Effector CD8-positive, alpha-beta T cell (primary cell): Measurements from ENCODE around the gene BCO2.
"Not testable (repeated sequence)": the region's sequence is repeated elsewhere in the genome, so short reads cannot be mapped to it uniquely, and the experiment has no call there.

Source experiments
- DNase-seq: peaks from one replicate; lab custom pipeline; 2025; lab: John Stamatoyannopoulos, UW

Gene BCO2

DNA sequence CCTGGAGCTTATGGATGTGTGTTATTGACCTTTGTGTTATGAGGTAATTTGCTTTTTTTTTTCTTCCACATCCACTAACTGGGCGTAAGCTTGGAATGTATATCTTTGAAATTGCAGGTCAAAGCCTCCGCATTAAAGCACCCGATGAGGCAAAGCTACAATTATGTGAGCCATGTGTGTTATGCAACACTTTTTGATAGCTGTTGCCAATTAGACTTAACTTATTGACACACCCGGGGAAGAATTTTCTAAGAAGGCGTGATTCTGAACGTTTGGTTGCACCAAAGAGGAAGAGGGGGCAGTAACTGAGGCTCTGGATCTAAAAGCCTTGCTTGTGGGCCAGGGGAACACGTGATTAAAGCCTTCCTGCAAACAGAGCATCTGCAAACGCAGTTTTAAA lies 8.8 kb upstream of the BCO2 start:
- no peak for DNase-seq

DNA sequence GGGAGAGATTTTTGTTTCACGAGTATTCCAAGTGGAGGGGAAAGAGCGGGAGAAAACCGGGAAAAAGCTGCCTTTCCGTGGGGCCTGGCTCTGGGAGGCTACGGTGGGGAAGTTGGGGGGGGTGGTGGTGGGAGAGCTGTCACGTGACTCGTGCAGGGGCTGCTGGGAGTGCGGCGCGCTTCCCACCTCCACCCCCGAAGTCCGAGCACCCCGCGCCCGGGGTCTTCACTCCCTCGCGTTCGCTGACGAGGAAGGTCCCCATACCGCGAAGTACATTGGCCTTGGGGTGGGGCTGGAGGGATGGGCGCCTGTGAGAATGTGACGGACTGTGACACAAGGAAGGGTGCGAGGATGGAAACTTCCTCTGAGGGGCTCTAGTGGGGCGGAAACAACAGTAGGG lies 8.2 kb upstream of the BCO2 start, which contains the start of gene TEX12:
Gene TEX12 (plus strand): TSS at position 228 of the 400 bp plus-strand sequence. CDS start 1,897 bp downstream, outside the sequence.
- DNase-seq: no peak

DNA sequence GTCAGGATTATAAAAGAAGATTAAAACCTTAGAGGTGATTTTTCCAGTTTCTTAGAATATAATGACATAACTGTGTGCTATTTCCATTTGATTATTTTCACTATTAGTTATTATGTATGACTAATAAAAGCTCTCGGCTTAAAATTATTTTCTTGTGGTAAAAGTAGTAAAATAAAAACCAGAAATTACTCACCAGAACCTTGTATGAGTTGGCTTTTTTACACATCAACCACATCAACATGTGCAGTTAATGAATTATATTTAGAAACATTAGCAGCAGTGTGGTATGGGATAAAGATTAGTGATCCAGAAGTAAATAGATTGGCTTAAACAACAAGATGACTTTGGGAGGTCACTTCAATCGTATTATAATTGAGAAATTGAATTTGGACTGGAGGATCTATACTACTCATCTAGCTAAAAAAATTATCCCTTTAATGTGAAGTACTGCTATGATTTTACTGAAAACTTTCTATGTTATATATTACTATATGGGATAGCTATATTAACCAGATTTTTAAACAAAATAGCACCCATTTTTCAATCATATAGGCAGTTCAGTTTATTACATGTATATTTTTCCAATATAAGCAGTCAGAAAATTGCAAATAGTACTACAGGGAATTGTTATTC lies 2.8 kb upstream of the BCO2 start:
- DNase-seq: no peak

DNA sequence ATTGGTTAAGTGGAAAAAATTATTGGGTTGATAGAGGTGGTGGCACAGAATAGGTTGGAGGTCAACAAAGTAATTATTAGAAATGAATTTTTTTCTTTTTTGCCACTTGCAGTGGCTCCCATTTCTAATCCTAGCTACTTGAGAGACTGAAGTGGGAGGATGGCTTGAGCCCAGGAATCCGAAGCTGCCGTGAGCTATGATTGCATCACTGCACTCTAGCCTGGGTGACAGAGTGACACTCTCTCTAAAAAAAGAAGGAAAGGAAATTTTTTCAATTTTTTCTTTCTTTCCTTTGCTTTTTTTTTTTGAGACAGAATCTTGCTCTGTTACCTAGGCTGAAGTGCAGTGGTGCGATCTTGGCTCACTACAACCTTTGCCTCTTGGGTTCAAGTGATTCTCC lies 2.2 kb upstream of the BCO2 start:
- DNase-seq: no peak

DNA sequence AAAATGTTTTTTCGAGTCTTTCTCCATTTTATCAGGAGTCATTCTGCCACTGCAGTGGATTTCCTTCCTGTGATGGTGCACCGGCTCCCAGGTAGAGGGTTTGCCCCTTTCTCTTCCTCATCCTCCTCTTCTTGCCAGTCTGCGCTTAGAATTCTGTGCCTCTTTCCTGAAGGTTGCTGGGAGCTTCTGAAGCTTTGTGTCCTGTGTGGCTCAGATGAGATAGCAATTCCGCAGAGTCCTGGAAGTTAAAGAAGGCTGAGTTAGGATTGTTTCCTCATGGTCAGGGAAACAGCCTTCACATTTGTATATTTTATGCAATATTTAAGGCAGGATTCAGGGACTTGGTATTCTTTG lies 264 bp downstream of the BCO2 start:
- no peak for DNase-seq

DNA sequence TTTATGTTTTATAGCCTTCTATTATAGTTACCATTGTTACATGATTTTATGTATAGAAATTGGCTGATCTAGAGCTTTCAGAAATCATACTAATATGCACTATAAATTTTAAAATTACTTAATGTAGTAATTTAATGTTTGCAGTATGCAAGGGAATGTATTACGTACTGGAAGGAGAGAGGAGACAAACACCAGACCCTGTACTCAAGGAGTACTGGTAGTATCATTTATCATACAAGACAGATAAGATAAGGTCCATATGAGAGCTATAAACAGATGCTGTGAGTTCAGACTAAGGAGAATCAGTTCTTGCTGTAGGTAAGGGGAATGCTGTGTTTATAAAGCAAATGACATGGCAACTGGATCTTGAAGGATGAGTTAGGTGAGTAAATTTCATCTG lies 765 bp downstream of the BCO2 start:
- DNase-seq: no peak

DNA sequence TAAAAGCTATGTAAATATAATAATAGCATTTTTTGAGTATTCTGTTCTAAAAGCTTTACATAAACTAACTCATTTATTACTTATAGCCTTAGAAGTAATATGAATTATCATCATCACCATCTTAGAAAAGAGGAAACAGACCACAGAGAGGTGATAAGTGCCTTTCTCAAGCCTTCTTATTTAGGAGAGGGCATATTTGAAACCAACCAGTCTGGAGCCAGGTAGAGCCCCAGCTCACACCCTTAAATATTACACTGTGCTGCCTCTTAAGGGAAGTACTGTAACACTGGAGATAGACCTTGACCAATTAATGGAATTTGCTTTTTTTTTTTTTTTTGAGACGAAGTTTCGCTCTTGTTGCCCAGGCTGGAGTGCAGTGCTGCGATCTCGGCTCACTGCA lies 2.3 kb downstream of the BCO2 start:
- no peak for DNase-seq

DNA sequence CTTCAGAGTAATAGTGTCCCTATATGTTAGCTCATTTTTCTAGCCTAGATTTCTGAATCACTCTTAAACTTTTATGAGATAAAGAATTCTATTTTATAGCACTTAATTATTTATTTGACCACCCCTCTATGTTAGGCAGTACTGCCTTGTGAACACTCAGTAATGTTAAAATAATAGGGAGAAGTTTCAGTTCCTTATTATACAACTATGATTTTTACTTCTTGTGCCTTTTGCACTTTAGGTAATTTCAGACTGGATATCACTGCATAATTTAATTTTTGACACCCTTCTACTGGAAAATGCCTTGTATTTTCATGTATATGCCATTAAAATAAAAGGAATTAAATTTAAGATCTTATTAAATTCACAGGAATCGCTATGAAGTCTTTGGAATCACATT lies 3.1 kb downstream of the BCO2 start:
- no peak for DNase-seq

DNA sequence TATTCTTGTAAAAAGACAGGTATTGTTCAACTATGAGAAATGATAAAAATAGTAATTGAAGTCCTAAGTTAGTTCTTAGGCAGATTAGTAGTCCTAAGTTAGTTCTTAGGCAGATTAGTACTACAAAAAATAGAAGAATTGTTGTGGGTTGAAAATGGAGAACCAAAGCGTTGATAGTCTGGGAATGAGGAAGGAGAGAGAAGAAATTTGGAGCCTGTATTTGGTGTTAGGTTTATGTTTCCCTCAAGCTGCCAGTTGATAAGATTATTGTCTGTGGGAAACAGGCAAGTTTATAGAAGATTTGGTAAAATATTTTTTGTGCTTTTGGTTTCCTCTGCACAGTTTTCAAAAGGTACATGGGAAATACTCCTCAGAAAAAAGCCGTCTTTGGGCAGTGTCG lies 3.6 kb downstream of the BCO2 start:
- DNase-seq: no peak

DNA sequence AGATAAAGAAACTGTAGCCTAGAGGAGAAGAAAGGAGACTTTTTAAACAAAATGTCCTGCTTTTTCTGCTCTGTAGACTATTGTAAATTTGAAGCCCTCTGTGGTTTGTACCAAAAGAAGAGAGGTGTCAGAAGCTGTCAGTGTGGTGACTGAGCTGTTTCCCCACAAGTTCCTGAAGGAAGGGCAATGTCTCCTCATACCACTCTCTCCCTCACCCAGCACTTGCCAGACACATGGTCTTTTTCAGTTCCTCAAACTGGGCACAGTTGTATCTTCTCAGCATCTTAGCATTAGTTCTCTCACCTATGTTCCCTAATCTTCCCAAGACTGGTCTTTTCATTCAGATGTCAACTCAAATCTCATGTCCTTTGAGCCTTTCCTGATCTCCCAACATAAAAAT lies 4.3 kb downstream of the BCO2 start:
- no peak for DNase-seq

DNA sequence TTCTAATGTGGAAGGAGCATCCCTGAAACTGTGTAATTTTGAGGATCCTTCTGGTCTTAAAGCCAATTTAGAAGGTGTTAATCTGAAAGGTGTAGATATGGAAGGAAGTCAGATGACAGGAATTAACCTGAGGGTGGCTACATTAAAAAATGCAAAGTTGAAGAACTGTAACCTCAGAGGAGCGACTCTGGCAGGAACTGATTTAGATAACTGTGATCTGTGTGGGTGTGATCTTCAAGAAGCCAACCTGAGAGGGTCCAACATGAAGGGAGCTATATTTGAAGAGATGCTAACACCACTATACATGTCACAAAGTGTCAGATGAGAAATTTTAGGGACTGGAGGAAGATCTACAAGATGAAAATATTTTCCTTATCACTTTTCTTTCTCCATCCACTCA lies 7.6 kb downstream of the BCO2 start:
- no peak for DNase-seq

DNA sequence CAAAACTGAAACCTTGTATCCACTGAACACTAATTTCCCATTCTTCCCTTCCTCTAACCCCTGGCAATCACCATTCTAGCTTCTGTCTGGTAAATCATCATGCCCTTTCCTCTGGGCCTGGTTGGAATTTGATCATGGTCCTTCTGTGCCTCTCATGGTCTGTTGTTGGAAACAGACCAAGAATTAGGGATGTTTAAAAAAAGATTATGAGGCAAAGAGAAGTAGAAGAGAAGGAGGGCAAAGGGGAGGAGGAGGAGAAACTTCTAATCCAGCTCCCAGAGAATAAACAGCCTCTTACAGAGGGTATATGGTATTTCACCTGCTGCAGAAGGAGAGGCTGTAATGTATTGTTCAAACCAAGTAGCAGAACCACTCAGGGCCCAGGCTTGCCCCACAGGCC lies 10.6 kb downstream of the BCO2 start:
- DNase-seq: no peak

DNA sequence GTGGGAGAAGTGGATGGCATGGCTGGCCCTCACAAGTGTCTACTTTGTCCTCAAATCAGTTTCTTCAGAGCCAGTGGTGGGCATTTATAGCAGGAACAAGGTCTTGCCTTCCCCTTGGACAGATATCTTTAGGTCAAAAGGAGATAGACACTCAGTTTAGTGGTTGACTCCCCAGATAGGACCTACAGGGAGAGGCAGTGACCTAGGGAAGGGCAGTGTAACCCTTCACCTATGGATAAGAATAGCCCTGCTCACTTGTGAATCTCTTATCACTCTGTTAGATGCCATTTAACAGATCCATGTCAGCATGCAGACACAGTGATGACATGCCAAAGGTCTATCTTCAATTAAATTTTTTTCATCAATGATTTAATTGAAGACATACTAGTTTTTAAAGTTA lies 11.0 kb downstream of the BCO2 start:
- no peak for DNase-seq

DNA sequence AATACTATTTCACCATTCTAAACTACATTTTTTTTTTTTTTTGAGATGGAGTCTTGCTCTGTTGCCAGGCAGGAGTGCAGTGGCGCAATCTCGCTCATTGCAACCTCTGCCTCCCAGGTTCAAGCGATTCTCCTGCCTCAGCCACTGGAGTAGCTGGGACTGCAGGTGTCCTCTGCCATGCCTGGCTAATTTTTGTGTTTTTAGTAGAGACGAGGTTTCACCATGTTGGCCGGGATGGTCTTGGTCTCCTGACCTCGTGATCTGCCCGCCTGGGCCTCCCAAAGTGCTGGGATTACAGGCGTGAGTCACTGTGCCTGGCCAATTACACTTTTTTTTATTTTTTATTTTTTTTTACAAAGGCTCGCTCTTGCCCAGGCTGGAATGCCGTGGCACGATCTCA lies 19.8 kb downstream of the BCO2 start:
- not testable (repeated sequence) for DNase-seq

DNA sequence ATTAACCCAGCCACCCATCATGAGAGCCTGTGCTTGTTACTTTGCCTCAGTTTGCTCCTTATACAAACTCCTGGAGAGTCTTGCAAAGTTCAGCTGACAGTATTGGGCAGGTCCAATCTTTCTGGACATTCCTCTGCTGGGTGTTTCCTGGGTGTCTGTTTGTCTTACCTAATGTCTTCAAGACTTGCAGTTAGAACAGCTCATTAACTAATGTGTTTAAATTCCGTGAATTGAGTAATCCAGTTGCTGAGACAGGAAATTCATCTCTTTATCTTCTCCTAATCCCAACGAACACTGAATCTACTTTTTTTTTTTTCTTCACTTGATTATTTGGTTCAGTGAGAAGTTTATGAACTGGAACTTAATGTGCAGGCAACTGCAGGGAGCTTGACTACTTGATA lies 20.6 kb downstream of the BCO2 start:
- DNase-seq: no peak

DNA sequence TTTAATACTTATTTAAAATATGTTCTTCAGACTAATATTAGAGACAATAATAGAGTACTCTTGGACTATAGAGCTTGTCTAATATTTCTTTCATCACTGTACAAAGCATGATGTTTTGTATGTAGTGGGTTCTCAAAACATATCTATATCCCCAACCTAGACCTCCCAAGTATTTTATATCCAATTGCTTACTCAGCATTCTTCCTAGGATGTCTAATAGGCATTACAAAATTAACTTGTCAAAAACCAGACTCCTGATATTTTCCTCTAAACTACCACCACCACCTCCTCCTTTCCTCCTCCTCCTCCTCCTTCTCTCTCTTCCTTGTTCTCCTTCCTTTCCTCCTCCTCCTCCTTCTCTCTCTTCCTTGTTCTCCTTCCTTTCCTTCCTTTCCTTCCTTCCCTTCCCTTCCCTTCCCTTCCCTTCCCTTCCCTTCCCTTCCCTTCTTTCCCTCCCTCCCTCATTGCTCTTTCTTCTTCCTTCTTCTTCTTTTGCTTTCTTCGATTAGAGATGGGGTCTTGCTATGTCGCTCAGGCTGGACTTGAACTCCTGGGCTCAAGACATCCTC lies 21.3 kb downstream of the BCO2 start:
- no peak for DNase-seq

DNA sequence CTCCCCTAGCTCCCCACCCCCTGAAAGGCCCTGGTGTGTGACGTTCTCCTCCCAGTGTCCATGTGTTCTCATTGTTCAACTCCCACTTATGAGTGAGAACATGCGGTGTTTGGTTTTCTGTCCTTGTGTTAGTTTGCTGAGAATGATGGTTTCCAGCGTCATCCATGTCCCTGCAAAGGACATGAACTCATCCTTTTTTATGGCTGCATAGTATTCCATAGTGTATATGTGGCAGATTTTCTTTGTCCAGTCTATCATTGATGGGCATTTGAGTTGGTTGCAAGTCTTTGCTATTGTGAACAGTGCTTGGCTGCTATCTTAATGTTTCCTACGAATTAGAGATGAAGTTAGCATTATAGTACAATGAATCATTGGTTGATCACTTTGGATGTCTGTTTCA lies 23.8 kb downstream of the BCO2 start:
- DNase-seq: not testable (repeated sequence)

DNA sequence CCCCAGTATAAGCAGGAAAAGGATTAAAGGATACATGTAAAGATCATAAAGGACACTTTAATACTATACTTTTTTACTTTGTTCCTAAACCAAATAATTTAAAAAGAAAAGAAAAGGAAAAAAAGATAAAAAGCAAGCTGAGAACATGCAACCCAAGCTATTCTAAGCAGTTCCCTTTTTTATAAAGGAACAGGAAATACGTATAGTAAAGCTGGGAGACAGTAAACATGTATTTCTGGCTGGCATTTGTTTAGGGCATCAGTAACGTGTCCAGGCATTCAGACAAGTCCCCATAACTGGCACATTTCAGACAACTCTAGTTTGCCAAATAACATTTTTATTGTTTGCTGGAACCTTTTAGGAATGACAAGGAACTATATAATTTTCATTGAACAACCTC lies 24.9 kb downstream of the BCO2 start:
- DNase-seq: no peak

DNA sequence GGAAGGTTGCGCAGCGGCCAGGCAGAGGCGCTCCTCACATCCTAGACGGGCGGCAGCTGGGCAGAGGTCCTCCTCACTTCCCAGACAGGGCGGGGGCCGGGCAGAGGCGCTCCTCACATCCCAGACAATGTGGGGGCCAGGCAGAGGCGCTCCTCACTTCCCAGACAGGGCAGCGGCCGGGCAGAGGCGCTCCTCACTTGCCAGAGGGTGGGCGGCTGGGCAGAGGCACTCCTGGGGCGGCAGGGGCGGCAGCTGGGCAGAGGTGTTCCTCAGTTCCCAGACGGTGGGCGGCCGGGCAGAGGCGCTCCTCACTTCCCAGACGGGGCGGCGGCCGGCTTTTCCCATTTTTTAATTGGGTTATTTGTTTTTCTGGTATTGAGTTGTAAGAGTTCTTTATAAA lies 30.8 kb downstream of the BCO2 start:
- no peak for DNase-seq

DNA sequence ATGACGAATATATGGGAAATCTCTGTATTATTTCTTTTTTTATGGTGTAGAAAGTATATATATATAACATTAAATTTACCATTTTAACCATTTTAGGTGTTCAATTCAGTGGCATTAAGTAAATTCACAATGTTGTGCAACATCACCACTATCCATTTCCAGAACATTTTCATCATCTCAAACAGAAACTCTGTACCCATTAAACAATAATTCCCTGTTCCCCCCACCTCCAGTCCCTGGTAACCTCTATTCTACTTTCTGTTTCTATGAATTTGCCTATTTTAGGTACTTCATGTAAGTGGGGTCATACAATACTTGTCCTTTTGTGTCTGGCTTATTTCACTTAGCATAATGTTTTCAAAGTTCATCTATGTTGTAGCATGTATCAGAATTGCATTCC lies 35.6 kb downstream of the BCO2 start:
- no peak for DNase-seq

DNA sequence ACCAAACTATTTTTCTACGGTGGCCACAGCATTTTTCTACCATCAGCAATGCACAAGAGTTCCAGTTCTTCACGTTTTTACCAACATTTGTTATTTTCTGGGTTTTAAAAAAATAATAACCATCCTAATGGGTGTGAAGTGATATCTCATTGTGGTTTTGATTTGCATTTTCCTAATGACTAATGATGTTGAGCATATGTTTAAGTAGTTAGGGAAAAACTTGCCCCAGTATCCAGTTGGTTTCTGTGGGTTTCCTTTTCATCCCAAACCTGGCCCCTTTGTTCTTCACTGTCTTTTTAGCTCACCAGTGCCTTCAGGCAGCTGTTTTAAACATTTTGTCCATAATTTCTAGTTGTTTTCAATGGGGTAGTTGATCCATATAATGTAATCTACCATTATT lies 36.2 kb downstream of the BCO2 start:
- no peak for DNase-seq

DNA sequence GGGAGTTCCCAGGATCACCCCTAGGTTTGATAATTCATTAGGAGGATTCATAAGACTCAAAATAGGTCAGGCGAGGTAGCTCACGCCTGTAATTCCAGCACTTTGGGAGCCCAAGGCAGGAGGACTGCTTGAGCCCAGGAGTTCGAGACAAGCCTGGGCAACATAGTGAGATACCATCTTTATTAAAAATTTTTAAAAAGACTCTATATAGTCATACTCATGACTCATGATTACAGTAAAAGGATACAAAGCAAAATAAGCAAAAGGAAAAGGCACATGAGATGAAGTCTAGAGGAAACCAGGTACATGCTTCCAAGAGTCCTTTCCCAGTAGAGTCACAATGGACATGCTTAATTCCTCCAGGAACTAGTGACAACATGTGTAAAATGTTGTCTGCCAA lies 37.0 kb downstream of the BCO2 start:
- DNase-seq: no peak

DNA sequence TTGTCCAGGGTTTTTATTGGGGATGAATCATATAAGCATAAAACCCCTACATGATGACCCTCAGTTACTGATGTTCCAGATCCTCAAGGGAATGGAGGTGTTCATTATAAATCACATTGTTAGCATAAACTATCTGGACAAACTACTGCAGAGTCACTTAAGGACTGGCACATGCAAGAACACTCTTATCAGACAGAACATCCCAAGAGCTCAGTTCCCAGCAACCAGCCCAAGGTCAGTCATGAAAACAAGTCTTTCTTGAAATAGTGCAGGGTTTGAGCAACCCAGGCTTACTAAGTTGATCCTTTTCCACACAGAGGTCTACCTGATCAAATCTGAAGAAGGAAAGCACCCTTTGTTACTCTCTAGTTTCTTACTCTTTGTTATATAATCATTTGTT lies 37.4 kb downstream of the BCO2 start:
- DNase-seq: no peak

DNA sequence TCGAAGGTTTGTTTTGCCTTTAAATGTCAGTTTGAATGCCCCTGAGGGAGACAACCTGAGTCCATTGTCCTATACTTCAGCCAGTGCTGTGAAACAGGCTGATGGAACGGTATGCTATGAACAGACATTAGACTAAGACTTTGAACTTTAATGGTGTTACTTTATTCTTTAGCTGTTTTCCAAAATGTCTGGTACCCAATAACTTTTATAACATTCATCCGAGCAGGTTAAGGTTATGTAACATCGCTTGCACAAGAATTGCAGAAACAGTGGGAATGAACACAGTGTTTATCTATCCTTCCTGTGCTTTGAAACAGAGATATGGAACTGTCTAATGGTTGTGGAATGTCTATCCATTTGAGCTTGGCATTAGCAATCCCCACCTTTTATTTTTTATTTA lies 38.4 kb downstream of the BCO2 start:
- DNase-seq: no peak
